HG03571 (cell line): ENCODE measurements around the gene TRABD2B.

Experiments used
- ATAC-seq: cut with Tn5 transposase; IDR thresholded peaks from one replicate; pipeline ENCODE4 v1.9.1; 2021; ENCODE audit not compliant: unreplicated experiment

Gene TRABD2B

GRCh38 chr1:47810964-47811682 is 186.1 kb downstream of the TRABD2B start:
- ATAC-seq: no peak

DNA sequence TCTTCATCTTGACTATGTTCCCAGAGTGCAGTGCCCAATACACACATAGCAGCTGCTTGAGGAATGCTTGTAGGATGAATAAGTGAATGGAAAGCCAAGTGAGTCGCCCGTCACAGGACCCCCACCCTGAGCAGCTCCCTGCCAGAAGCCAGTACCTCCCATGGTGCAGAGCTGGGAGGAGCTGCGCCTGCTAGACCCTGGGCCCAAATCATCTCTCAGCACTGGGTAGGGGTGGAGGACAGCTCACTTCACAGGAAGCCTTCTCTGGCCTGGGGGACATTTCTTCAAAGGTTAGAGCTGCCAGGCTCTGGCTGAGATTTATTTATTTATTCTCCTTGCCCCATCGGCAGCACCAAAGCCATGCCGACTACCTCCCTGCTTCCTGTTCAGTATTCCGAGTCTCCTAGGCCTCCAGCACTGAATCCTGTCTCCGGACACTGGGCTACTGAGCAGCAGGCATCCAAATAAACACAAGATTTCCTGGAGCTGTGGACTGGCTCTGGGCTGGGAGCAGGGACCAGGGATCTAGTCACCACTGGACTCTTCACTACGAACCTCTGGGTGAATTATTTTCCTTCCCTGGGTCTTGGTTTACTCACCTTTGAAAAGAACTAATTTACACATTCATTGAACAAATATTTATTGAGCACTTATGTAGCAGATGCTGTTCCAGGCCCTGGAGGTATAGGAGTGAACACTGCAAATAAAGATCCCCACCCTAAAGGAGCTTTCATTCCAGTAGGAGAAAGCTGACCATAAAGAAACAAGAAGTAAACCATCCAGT is 187.7 kb downstream of the TRABD2B start:
- no peak for ATAC-seq

- no peak for ATAC-seq
Measured at GRCh38 chr1:47808612-47809011, 188.6 kb downstream of the TRABD2B start.

DNA sequence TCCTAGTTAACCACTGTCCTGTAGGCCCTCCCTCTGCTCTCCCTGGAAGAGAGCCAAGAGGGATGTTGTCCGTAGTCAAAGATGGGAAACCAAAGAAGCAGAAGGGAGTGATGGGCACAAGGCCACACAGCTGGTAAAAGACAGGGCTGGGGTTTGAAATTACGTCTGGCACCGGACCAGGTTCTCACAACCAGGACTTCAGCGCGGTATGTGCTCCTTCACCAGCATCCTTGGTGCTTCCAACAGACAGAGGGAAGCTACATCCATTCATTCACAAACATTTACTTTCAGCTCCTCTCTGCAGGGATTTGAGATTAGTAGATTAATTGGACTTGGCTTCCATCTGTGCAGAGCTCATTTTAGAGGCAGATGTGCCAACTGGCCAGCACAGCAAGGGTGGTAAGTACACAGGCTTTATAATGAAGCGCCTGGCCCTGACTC is 191.2 kb downstream of the TRABD2B start:
- no peak for ATAC-seq

- no peak for ATAC-seq
Measured at GRCh38 chr1:47805018-47805417, 192.2 kb downstream of the TRABD2B start.

DNA sequence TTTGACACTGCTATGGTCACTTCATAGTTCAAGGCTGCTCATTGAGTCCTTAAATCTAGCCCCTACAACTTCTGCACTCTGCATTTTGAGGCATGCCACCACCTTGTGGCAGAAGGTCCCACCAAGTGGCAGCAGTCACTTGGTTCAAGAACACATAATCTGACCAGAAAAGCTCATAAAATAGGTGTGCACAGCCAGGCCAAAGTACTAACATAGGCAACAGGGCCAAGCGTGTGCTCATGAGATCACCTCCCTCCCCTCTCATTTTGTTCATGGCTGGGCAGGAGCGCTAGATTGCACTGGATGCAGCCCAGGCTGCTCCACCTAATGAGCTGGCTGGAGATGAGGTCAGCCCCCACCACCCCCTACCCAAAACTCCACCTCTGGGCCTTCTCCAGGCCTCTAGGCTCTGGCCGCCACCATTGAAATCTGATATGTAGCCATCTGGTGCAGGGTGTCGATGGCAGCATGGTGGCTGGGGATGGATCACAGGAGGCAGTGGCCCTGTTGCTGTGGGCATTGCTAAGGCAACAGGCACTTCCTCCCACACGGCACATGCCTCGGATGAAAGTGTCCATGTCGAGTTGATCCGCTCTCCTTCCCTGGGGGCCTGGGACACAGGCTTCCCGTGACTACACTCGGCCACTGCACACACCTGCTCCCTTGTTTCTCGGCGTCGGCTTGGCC is 193.2 kb downstream of the TRABD2B start:
- ATAC-seq: no peak

GRCh38 chr1:47797575-47797974 is 199.6 kb downstream of the TRABD2B start:
- ATAC-seq: no peak

DNA sequence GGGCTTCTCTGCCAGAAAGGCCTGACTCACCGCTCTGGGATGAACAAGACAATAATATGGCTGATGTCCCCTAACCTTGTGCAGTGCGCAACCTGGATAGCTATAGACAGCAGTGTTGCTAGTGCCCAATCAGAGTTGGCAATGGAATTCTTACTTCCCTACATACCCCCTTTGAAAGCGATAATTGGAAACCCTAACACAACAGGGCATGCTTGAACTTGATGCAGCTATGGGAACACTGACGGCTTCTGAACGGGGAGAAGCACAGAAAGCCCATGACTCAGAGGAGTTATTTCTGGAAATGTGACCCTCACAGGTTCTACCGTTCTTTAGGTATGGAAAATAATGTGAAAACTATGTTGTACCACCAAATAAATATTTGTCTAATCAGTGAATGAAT is 200.6 kb downstream of the TRABD2B start:
- no peak for ATAC-seq

GRCh38 chr1:47795102-47795501 is 202.1 kb downstream of the TRABD2B start:
- no peak for ATAC-seq

DNA sequence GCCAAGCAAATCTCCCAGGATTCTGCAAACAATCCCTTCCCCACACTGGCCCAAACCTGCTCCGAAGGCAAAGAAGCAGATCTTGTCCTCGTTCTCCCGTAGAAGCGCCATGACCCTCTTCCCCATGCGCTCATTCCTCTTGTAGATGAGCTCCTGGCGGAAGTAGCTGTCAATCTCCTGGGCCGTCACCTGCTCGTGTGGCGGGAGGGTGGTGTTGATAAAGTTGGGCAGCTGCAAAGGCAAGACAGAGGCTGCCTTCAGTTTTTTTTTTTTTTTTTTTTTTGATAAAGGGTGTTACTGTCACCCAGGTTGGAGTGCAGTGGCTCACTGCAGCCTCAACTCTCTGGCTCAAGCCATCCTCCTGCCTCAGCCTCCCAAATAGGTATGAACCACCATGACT is 202.7 kb downstream of the TRABD2B start:
- no peak for ATAC-seq

- no peak for ATAC-seq
Measured at GRCh38 chr1:47794081-47794480, 203.1 kb downstream of the TRABD2B start.

DNA sequence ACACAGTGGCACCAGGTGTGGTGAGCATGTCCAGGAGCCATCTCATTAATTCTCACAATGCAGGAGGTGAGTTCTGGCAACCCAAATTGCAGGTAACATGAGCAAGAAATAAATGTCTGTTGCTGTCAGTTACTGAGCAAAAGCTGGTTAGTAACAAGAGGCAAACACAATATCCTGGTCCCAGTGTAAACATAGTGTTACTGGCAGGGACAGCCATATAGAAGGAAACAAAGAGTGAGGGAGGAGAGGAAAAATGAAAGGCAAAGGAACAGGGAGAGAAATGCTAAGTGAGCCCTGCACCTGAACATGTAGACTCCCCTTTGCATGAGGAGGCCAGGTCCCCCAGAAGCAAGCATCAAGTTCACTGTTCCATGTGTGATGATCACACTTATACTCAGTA is 203.6 kb downstream of the TRABD2B start:
- no peak for ATAC-seq

GRCh38 chr1:47792779-47793178 is 204.4 kb downstream of the TRABD2B start:
- no peak for ATAC-seq

GRCh38 chr1:47791879-47792608 is 205.1 kb downstream of the TRABD2B start:
- no peak for ATAC-seq

DNA sequence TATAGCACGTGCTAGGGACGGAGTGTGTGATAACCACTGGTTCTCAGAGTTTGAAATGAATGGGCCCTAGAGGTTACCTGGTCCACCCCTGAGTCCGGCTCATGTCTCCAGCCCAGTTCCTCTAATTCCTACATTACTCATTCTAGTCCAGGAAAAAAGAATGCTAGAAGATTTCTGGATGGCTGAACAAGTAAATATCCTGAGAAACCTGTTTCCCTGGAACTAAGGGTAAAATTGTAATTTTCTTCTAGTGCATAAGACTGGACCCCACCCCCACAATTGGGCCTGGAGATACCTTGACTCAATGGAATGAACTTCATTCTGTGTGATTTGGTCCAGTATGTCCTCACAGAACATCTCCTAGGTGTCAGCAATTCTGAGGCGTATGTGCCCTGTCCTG is 208.4 kb downstream of the TRABD2B start:
- ATAC-seq: no peak

- ATAC-seq: no peak
Measured at GRCh38 chr1:47787560-47787959, 209.6 kb downstream of the TRABD2B start.

GRCh38 chr1:47786316-47786715 is 210.9 kb downstream of the TRABD2B start:
- ATAC-seq: no peak

DNA sequence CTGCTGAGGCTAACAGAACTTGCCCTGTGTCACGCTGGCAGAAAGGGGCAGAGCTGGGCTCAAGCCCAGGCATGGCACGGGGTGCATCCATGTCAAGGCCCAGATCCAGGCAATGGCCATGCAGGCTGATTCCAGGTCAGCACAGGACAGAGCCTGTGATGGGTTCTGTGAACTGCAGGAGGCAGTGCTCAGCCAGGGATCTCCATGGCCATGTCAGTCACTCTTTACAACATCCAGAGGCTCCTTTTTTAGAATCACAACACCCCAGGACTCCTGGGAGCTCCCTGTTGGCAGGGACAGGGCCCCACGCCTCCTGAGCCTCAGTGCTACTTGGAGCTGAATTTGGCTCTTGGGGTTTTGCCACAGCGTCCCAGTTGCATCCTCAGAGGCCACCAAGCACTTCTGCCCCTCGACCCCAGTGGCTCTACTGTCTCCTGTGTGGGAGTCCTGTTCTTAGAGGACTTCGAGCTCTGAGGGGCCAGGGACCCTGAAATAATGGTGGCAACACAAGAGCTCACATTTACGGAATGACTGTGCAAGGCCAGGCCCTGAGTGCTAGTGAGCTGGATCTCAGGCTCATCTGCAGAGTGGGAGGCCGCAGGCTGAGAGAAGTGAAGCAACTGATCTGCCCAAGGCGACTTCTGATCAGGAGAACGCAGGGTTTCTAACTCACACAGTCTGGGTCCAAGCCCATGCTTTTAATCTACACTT is 211.5 kb downstream of the TRABD2B start:
- ATAC-seq: no peak

DNA sequence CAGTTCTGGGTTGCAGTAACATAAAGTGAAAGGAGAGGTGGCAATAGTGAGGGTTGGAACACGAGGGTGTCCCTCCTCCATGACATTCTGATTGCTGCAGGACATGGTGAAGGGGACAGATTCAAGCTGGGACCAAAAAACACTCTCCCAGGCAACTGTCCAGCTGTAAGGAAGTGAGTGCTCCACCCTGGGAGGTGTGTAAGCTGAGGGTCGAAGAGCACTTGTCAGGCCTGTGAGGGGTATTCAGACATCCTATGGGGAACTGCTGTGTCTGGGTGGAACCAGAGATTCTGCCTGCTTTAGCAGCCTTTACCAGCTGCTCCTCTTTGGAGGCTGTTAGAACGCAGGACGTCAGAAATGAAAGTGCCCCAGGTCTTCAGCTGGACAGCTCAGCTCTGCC is 212.1 kb downstream of the TRABD2B start:
- ATAC-seq: no peak

- ATAC-seq: no peak
Measured at GRCh38 chr1:47784497-47784822, 212.7 kb downstream of the TRABD2B start.
